Left colon (tissue), 2 donors: ENCODE measurements around the gene KRT26. TPM values are rescaled to one million over a fixed set of nuclear protein-coding genes. Genes with fewer than 3 reads are reported as not detected.
A peak's percentile ranks its signal among the peaks of the same experiment; 100 is the strongest.
"Not testable (repeated sequence)": the region's sequence is repeated elsewhere in the genome, so short reads cannot be mapped to it uniquely, and the experiment has no call there.

Experiments used
- ATAC-seq: fragments of 200-7000 bp; cut with Tn5 transposase; one replicate; pipeline ENCODE4 v1.9.1; 2020; ENCODE audit warnings: mild to moderate bottlenecking, moderate library complexity
- DNase-seq, 2 donors: peaks; one replicate each; pipeline ENCODE4 v3.0.0-alpha.2; 2020
- intact Hi-C, 2 donors: fragments of 100-400 bp; cut with DNase I in 1 of 2; cut with micrococcal nuclease in 1 of 2; formaldehyde crosslinking; loops; one replicate each; pipeline versions ENCODE4 v1.11.2 to v1.14.0; 2022; cut with DNase I, micrococcal nuclease
- total RNA-seq, 2 donors: library from RNA; stranded (reverse); fragmentation: NEBNext Ultra II Directional; extraction: Animal tissue kit (Norgen Biotek cat#: 25700); gene quantifications; one replicate each; pipeline ENCODE4 v1.2.1, GENCODE V29; 2021
- donor health status: DM: no; HTN: no; CAD: no.
- donor health status: DM: yes; HTN: yes; CAD: no.

KRT26 gene
- total RNA-seq, 2 donors from 2014 or later, result not detected

DNA sequence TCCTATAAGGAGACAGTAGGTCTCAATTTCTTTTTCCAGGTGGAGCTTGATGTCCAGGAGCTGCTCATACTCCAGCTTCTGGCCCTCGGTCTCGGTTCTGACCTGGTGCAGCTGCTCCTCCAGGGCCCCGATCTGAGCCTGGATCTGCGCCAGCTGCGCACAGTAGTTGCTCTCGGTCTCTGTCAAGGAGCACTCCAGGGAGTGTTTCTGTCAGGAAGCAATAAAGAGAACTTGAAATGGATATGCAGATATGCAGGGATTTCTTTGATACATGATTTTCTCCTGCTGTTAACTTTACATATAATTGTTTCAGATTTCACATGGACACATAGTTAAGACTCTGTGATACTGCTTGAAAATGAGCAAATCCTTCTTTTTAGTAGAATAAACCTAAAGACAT lies 21.6 kb downstream of the KRT26 start:
- ATAC-seq (no peak), DNase-seq (no peak)
- intact Hi-C loops, result no loop called here

GRCh38 chr17:40748666-40749065 lies 23.3 kb downstream of the KRT26 start:
- DNase-seq, ATAC-seq, intact Hi-C loops: not testable (repeated sequence)

- no peak for ATAC-seq
- no peak for DNase-seq
- intact Hi-C loops, result no loop called here
These were observed 33.4 kb downstream of the KRT26 start for GRCh38 chr17:40738553-40738952.

GRCh38 chr17:40735016-40735415 lies 37.0 kb downstream of the KRT26 start:
- DNase-seq, result no peak
- intact Hi-C loops, result no loop called here
- no peak for ATAC-seq

DNA sequence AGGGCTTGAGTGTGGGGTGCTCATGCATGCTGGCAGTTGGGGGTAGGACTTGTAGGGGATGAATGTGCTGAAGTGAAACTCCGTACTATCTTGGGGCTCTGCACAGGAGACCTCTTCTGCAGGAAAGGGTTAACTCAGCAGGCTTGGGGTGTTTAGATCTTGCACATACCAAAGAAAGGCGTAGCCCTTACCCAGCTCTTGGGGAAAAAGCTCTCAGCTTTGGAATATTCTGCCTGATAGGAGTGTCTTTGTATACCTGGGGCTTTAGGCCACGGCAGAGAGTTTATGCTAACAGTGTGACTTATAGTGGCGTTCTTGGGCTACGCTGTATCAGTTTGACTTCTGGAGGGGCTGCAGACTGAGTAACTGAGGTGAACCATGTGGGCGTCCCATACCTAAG lies 38.0 kb downstream of the KRT26 start:
- no peak for ATAC-seq
- no peak for DNase-seq
- intact Hi-C loops, result no loop called here

DNA sequence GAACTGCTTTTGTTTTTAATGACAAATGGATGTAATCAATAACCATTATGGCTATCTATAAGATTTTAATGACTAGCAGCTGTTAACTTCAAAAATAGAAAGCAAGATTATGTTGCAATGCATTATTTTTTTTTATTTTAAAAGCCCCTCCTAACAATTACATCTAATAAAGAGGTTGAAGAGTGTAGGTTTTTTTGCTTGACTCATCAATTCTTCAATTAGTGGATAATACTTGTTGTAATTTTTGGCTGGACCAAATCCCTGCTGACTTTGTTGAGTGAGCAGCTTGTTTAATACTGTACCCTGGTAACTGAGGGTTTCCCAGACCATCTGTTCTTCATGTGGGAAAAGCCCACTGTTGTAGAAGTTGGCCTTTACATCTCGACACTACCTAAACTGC lies 41.0 kb downstream of the KRT26 start:
- ATAC-seq, result no peak

GRCh38 chr17:40727447-40728231 lies 44.4 kb downstream of the KRT26 start:
- ATAC-seq, result no peak
- no peak for DNase-seq
- intact Hi-C loops, result no loop called here

More for the DNA sequence above, 41.0 kb downstream of the KRT26 start:
- intact Hi-C loops, result no loop called here
- DNase-seq, result no peak

DNA sequence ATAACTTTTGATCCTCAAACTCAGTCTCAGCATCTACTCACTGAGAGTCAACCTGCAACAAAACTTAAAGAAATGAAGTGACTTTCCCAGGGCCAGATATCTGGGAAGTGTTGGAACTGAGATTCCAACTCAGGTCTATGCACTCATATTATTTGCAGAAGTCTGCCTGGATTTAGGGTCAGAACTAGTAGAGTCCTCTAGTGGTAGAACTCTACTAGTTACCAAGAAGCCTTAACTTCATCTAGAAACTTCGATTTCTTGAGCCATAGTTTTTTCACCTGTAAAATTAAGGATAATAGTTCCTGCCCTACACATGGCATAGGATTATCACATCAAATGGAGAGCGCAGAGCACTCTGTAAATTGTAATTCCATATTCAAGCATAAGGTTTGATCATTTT lies 45.1 kb downstream of the KRT26 start:
- ATAC-seq (peak; percentile 36), DNase-seq (no peak)
- intact Hi-C loops, result no loop called here

DNA sequence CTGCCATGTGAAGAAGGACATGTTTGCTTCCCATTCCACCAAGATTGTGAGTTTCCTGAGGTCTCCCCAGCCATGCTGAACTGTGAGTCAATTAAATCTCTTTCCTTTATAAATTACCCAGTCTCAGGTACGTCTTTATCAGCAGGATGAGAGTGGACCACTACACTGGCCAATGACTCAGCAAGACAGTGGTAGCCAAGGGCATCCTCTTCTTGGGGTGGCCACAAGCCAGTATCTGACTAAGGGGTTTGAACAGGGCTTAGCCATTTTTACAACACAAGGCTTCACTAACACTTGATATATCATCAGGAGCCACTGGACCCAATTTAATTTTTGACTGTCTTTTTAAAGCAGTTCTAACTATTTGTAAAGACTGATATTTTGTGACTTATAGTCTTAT lies 47.3 kb downstream of the KRT26 start:
- DNase-seq, result no peak
- intact Hi-C loops, result no loop called here
- ATAC-seq, result no peak

GRCh38 chr17:40722241-40722640 lies 49.8 kb downstream of the KRT26 start:
- ATAC-seq (no peak), DNase-seq (no peak)
- intact Hi-C loops, result no loop called here

DNA sequence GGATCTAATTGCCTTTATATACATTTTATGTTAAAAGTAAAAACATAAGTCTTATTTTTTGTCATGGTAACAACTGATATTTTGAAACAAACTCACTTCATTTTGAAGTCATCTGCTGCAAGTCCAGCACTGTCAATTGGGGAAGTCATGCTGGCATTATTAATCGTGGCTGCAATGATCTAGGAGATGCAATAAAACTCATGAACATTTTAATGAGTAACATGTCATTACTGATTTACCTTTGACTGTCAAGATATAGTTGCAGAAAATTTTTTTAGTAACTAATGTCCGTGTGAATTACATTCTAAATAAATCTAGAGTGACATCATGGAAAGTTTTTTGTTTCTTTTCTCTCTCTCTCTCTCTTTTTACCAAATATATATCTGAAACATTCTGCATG lies 51.1 kb downstream of the KRT26 start:
- no peak for ATAC-seq
- no peak for DNase-seq
- intact Hi-C loops, result no loop called here

DNA sequence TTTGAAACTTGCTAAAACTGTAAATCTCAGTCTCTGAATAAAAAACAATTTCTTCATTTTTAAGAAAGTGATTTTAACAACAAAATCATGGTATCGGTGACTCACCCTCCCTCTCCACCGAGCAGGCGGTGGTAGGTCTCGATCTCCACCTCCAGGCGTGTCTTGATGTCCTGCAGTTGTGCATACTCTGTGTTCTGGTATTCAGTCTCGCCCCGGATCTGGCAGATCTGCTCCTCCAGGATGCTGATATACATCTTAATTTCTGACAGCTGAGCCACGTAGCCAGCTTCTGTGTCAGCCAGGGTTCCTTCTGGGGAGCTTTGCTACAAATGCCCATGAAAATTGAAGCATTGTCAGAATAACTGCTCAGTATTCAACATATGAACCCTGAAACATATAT lies 53.1 kb downstream of the KRT26 start:
- intact Hi-C loops, result no loop called here
- no peak for DNase-seq
- no peak for ATAC-seq

DNA sequence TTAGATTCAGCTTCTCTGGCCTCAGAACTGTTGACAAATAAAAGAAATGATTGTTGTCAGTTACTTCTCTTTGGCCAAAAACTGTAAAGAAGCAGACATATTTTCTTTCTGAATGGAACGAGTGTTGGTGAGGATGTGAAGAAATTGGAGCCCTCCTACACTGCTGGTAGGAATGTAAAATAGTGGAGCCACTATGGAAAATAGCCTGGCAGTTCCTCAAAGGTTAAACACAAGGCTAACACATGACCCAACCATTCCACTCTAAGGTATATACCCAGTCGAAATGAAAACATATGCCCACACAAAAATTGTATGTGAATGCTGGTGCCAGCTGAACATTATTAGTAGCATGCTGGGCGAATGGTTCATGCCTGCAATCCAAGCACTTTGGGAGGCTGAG lies 54.2 kb downstream of the KRT26 start:
- intact Hi-C loops, result no loop called here
- no peak for ATAC-seq
- no peak for DNase-seq

Other genes with a start within 250 kb of the KRT26 start
- gene CCR7, start 206.7 kb downstream of the KRT26 start, total RNA-seq, result under 1 TPM; 0.31 to 0.95 TPM
- gene SMARCE1, start 124.4 kb downstream of the KRT26 start, total RNA-seq, result 10 to 100 TPM; 74.5 to 76.4 TPM
- under 1 TPM; 0.27 to 0.67 TPM for gene KRT222, start 107.0 kb downstream of the KRT26 start, total RNA-seq
- 1 to 10 TPM in 1 of 2 donors, under 1 TPM in 1; 0.46 to 1.3 TPM for gene KRT24, start 68.4 kb downstream of the KRT26 start, total RNA-seq
- gene KRT25, start 16.9 kb downstream of the KRT26 start, total RNA-seq, result not detected
- gene KRT27, start 10.3 kb upstream of the KRT26 start, total RNA-seq, result under 1 TPM in 1 of 2 donors, not detected in 1; 0.36 TPM
- not detected for gene KRT28, start 27.8 kb upstream of the KRT26 start, total RNA-seq
- 10 to 100 TPM; 25.1 to 38.9 TPM for gene KRT10, start 50.4 kb upstream of the KRT26 start, total RNA-seq
- 1 to 10 TPM; 1.2 to 3.9 TPM for gene KRT12, start 95.0 kb upstream of the KRT26 start, total RNA-seq
- 1,000 to 10,000 TPM; 1,413 to 1,967 TPM for gene KRT20, start 113.0 kb upstream of the KRT26 start, total RNA-seq
- gene KRT23, start 165.4 kb upstream of the KRT26 start, total RNA-seq, result under 1 TPM in 1 of 2 donors, not detected in 1; 0.28 TPM
- gene KRT39, start 194.7 kb upstream of the KRT26 start, total RNA-seq, result not detected
- under 1 TPM; 0.21 to 0.39 TPM for gene KRT40, start 212.1 kb upstream of the KRT26 start, total RNA-seq
- gene KRTAP3-3, start 222.0 kb upstream of the KRT26 start, total RNA-seq, result not detected
- gene KRTAP3-2, start 227.7 kb upstream of the KRT26 start, total RNA-seq, result not detected
- not detected for gene KRTAP3-1, start 236.9 kb upstream of the KRT26 start, total RNA-seq